Measurements from ENCODE around the gene TMEM63A.
A peak's percentile ranks its signal among the peaks of the same experiment; 100 is the strongest.

GRCh38 chr1:225881959-225882693 lies at the start of gene TMEM63A:
- TF ChIP-seq CTCF (IDR thresholded peaks at IDR 0.05) (peak; percentile 48 to 72 (median 62)), POLR2A (IDR thresholded peaks at IDR 0.05) (peak; percentile 84 to 87)

All from uterus (tissue), 2 donors.